ENCODE results near the gene ANKRD49. TPM values are rescaled to one million over a fixed set of nuclear protein-coding genes. Genes with fewer than 3 reads are reported as not detected.

Gene ANKRD49
- total RNA-seq, 1 donor from 2014 or later: 4.4 TPM

- Histone ChIP-seq H3K4me3 (no peak overlapping the region), H3K36me3 (peaks cover 65% of the 10 kb centered on the region), H3K27ac (replicated peaks) (no peak overlapping the region), H3K27me3 (ENCODE audit: low read depth) (no peaks in the 10 kb centered on the region), H3K4me1 (no peaks in the 10 kb centered on the region), H3K9me3 (replicated peaks) (no peaks in the 10 kb centered on the region)
- TF ChIP-seq CTCF (IDR thresholded peaks at IDR 0.05; ENCODE audit: borderline replicate concordance): no peak
- intact Hi-C loops (cut with micrococcal nuclease): no loop called here
- DNase-seq: no peak
These were observed 34.2 kb upstream of the ANKRD49 start for GRCh38 chr11:94459576-94459975.

GRCh38 chr11:94469416-94469815, 24.4 kb upstream of the ANKRD49 start:
- Histone ChIP-seq H3K27ac (replicated peaks) (no peak overlapping the region), H3K27me3 (ENCODE audit: low read depth) (no peaks in the 10 kb centered on the region), H3K36me3 (peaks cover 69% of the 10 kb centered on the region), H3K4me1 (no peaks in the 10 kb centered on the region), H3K9me3 (replicated peaks) (no peaks in the 10 kb centered on the region), H3K4me3 (no peak overlapping the region)
- intact Hi-C loops (cut with micrococcal nuclease): no loop called here
- DNase-seq: no peak
- no peak for TF ChIP-seq CTCF (IDR thresholded peaks at IDR 0.05; ENCODE audit: borderline replicate concordance)

- no peak overlapping the region for H3K27ac ChIP-seq (replicated peaks)
- DNase-seq: no peak
These were observed 20.6 kb upstream of the ANKRD49 start for GRCh38 chr11:94472916-94473799.

GRCh38 chr11:94477624-94478023, 16.2 kb upstream of the ANKRD49 start:
- H3K9me3 ChIP-seq (replicated peaks): no peaks in the 10 kb centered on the region
- DNase-seq: no peak
- H3K4me1 ChIP-seq: no peaks in the 10 kb centered on the region
- no peak overlapping the region for H3K4me3 ChIP-seq
- intact Hi-C loops (cut with micrococcal nuclease): no loop called here
- TF ChIP-seq CTCF (IDR thresholded peaks at IDR 0.05; ENCODE audit: borderline replicate concordance): no peak
- H3K27ac ChIP-seq (replicated peaks): no peak overlapping the region
- no peaks in the 10 kb centered on the region for H3K27me3 ChIP-seq (ENCODE audit: low read depth)
- H3K36me3 ChIP-seq: peaks cover 66% of the 10 kb centered on the region

More at GRCh38 chr11:94472916-94473799, 20.6 kb upstream of the ANKRD49 start:
- Histone ChIP-seq H3K4me3 (no peak overlapping the region), H3K36me3 (peaks cover 62% of the 10 kb centered on the region), H3K27me3 (ENCODE audit: low read depth) (no peaks in the 10 kb centered on the region), H3K9me3 (replicated peaks) (no peaks in the 10 kb centered on the region), H3K4me1 (no peaks in the 10 kb centered on the region)
- intact Hi-C loops (cut with micrococcal nuclease): no loop called here
- TF ChIP-seq CTCF (IDR thresholded peaks at IDR 0.05; ENCODE audit: borderline replicate concordance): no peak

- Histone ChIP-seq H3K4me1 (no peaks in the 10 kb centered on the region), H3K36me3 (peaks cover 80% of the 10 kb centered on the region), H3K4me3 (no peak overlapping the region), H3K27me3 (ENCODE audit: low read depth) (no peaks in the 10 kb centered on the region), H3K9me3 (replicated peaks) (no peaks in the 10 kb centered on the region), H3K27ac (replicated peaks) (no peak overlapping the region)
- no peak for TF ChIP-seq CTCF (IDR thresholded peaks at IDR 0.05; ENCODE audit: borderline replicate concordance)
- intact Hi-C loops (cut with micrococcal nuclease): no loop called here
- no peak for DNase-seq
These were observed 12.4 kb upstream of the ANKRD49 start for GRCh38 chr11:94481342-94481741.

All from left ventricle myocardium inferior (tissue), 1 donor.